ENCODE results near the gene IER5L.

GRCh38 chr9:129218918-129219317 is 40.9 kb upstream of the IER5L start:
- TF ChIP-seq CTCF (IDR thresholded peaks at IDR 0.05; ENCODE audit: low read depth, low read length, missing input control), result no peak
- TF ChIP-seq JUND (IDR thresholded peaks at IDR 0.05), result no peak
- no peak for TF ChIP-seq MAX (IDR thresholded peaks at IDR 0.05)
- TF ChIP-seq EGR1 (IDR thresholded peaks at IDR 0.05; ENCODE audit: low read depth in 2 of 2), result no peak
- no peak for TF ChIP-seq RAD21 (IDR thresholded peaks at IDR 0.05)
- TF ChIP-seq TAF1 (conservative IDR thresholded peaks at IDR 0.05), result no peak
- no peak for TF ChIP-seq YY1 (IDR thresholded peaks at IDR 0.05)
- TF ChIP-seq ATF3 (IDR thresholded peaks at IDR 0.05), result no peak
- TF ChIP-seq REST (IDR thresholded peaks at IDR 0.05), result no peak
- no peak for TF ChIP-seq SP1 (IDR thresholded peaks at IDR 0.05)
- TF ChIP-seq GABPA (IDR thresholded peaks at IDR 0.05 in 1 of 2, conservative IDR thresholded peaks at IDR 0.05 in 1 of 2), result no peak

Measured in liver (tissue), 3 donors.